Measurements from ENCODE around the gene DUOX1. TPM values are rescaled to one million over a fixed set of nuclear protein-coding genes. Genes with fewer than 3 reads are reported as not detected.

Gene DUOX1
- total and polyA plus RNA-seq, 11 donors = 0.11 to 1.6 (median 0.52) TPM

- peak; percentile 35 to 65 (median 53) for ATAC-seq
- 4 to 6% (median 4%) methylated on average over 33 to 34 of the region's 34 CpGs for WGBS, 4 donors
- peak overlapping the region; percentile 94 to 99 (median 98) for H3K27ac ChIP-seq
- DNase-seq = peak; percentile 84 to 87 (median 85)
- no peaks in the 10 kb centered on the region for H3K36me3 ChIP-seq
- peaks cover 0 to 53% (median 7%) of the 10 kb centered on the region in 12 donors for H3K4me1 ChIP-seq
- H3K4me3 ChIP-seq = peak overlapping the region; percentile 31 to 85 (median 70)
- H3K9me3 ChIP-seq = no peaks in the 10 kb centered on the region
- H3K27me3 ChIP-seq = no peaks in the 10 kb centered on the region
- TF ChIP-seq, protein P1, sequence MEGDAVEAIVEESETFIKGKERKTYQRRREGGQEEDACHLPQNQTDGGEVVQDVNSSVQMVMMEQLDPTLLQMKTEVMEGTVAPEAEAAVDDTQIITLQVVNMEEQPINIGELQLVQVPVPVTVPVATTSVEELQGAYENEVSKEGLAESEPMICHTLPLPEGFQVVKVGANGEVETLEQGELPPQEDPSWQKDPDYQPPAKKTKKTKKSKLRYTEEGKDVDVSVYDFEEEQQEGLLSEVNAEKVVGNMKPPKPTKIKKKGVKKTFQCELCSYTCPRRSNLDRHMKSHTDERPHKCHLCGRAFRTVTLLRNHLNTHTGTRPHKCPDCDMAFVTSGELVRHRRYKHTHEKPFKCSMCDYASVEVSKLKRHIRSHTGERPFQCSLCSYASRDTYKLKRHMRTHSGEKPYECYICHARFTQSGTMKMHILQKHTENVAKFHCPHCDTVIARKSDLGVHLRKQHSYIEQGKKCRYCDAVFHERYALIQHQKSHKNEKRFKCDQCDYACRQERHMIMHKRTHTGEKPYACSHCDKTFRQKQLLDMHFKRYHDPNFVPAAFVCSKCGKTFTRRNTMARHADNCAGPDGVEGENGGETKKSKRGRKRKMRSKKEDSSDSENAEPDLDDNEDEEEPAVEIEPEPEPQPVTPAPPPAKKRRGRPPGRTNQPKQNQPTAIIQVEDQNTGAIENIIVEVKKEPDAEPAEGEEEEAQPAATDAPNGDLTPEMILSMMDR (IDR thresholded peaks at IDR 0.05) = no peak
- TF ChIP-seq POLR2A (IDR thresholded peaks at IDR 0.05) = no peak
- intact Hi-C loops (cut with DNase I) = loop anchor here in 8 of 10 donors (1.0 to 10.0 kb wide), 9 partner anchors 34 to 201 kb away; a partner anchor contains a TSS
These were observed 71.2 kb downstream of the DUOX1 start for GRCh38 chr15:45200799-45201556.

- DNase-seq = no peak
- intact Hi-C loops (cut with DNase I) = loop anchor here in 7 of 10 donors (1.0 to 10.0 kb wide), 8 partner anchors 34 to 201 kb away; a partner anchor contains a TSS
- Histone ChIP-seq H3K27me3 (no peaks in the 10 kb centered on the region), H3K4me1 (peaks cover 0 to 53% (median 7%) of the 10 kb centered on the region in 12 donors), H3K27ac (peak overlapping the region in 11 of 12 donors; percentile 95 to 99 (median 98)), H3K36me3 (no peaks in the 10 kb centered on the region), H3K4me3 (peak overlapping the region in 7 of 12 donors; percentile 56 to 85 (median 73)), H3K9me3 (no peaks in the 10 kb centered on the region)
- no peak for ATAC-seq
- 87 to 93% (median 91%) methylated on average over 3 of the region's 3 CpGs for WGBS, 4 donors
- no peak for TF ChIP-seq POLR2A (IDR thresholded peaks at IDR 0.05)
- TF ChIP-seq, protein P1 (IDR thresholded peaks at IDR 0.05) = no peak
These were observed 71.7 kb downstream of the DUOX1 start for GRCh38 chr15:45201557-45201859.

DNA sequence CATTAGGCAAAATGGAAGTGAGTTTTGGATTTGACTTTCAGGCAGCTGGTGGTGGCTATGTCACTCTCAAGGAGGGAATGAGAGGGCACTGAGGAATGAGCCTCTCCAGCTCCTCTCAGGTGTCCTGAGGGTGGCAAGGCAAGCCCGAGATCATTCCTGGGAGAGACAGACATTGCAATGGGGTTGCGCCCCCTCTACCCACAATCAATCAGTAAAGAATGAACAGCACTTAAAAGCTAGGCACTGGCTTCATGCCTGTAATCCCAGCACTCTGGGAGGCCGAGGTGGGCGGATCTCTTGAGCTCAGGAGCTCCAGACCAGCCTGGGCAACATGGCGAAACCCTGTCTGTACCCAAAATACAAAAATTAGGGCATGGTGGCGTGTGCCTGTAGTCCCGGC, 72.1 kb downstream of the DUOX1 start:
- WGBS, 4 donors = 81 to 94% (median 92%) methylated on average over 6 to 7 of the region's 7 CpGs
- Histone ChIP-seq H3K9me3 (no peaks in the 10 kb centered on the region), H3K36me3 (no peaks in the 10 kb centered on the region), H3K27me3 (no peaks in the 10 kb centered on the region), H3K4me3 (no peak overlapping the region), H3K27ac (peak overlapping the region in 4 of 12 donors; percentile 96 to 99 (median 98)), H3K4me1 (peaks cover 0 to 53% (median 7%) of the 10 kb centered on the region in 12 donors)
- no peak for DNase-seq
- TF ChIP-seq, protein P1 (IDR thresholded peaks at IDR 0.05) = no peak
- no peak for TF ChIP-seq POLR2A (IDR thresholded peaks at IDR 0.05)
- ATAC-seq = no peak
- intact Hi-C loops (cut with DNase I) = loop anchor here in 7 of 10 donors (1.0 to 10.0 kb wide), 8 partner anchors 35 to 200 kb away; a partner anchor contains a TSS

GRCh38 chr15:45203182-45203581, 73.4 kb downstream of the DUOX1 start:
- WGBS, 4 donors = 33 to 55% (median 46%) methylated on average over 4 of the region's 4 CpGs
- H3K36me3 ChIP-seq = no peaks in the 10 kb centered on the region
- H3K27ac ChIP-seq = peak overlapping the region in 7 of 12 donors; percentile 6 to 73 (median 39)
- intact Hi-C loops (cut with DNase I) = loop anchor here in 5 of 10 donors (5.0 to 10.0 kb wide), 4 partner anchors 36 to 199 kb away; a partner anchor contains a TSS
- ATAC-seq (no peak), DNase-seq (peak in 1 of 5 donors; percentile 56)
- H3K27me3 ChIP-seq = no peaks in the 10 kb centered on the region
- H3K4me1 ChIP-seq = peaks cover 0 to 45% (median 7%) of the 10 kb centered on the region in 12 donors
- H3K9me3 ChIP-seq = no peaks in the 10 kb centered on the region
- TF ChIP-seq, protein P1 (IDR thresholded peaks at IDR 0.05) = no peak
- TF ChIP-seq POLR2A (IDR thresholded peaks at IDR 0.05) = no peak
- peak overlapping the region in 1 of 12 donors; percentile 1 for H3K4me3 ChIP-seq
